Measurements from ENCODE around the gene DUSP23.

DNA sequence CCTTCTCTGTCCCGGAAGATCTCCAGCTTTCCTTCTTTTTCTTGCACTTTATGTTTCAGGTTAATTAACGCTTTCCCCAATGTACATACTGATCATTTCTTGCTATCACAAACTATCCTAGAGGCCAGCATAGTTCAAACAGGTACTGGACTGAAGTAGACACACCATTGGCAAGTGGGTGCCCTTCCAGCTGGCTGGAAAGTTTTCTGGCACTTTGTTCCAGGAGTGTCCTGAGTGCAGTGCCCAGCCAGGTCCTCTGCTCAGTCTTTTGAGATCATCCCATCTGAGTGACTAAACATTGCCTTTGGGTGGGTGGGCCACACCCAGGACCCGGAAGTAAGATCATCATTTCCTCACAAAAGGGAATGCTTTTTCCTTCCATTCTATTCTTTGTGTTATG is 15.0 kb upstream of the DUSP23 start:
- TF ChIP-seq, protein P1, sequence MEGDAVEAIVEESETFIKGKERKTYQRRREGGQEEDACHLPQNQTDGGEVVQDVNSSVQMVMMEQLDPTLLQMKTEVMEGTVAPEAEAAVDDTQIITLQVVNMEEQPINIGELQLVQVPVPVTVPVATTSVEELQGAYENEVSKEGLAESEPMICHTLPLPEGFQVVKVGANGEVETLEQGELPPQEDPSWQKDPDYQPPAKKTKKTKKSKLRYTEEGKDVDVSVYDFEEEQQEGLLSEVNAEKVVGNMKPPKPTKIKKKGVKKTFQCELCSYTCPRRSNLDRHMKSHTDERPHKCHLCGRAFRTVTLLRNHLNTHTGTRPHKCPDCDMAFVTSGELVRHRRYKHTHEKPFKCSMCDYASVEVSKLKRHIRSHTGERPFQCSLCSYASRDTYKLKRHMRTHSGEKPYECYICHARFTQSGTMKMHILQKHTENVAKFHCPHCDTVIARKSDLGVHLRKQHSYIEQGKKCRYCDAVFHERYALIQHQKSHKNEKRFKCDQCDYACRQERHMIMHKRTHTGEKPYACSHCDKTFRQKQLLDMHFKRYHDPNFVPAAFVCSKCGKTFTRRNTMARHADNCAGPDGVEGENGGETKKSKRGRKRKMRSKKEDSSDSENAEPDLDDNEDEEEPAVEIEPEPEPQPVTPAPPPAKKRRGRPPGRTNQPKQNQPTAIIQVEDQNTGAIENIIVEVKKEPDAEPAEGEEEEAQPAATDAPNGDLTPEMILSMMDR (IDR thresholded peaks at IDR 0.05; ENCODE audit: poor library complexity, severe bottlenecking): no peak
- TF ChIP-seq TAF1 (IDR thresholded peaks at IDR 0.05; ENCODE audit: low read depth): no peak
- no peak for TF ChIP-seq EZH2 (IDR thresholded peaks at IDR 0.05; ENCODE audit: borderline replicate concordance, insufficient read depth, low read length, poor library complexity, severe bottlenecking)
- no peak for TF ChIP-seq EP300 (conservative IDR thresholded peaks at IDR 0.05; ENCODE audit: poor library complexity, severe bottlenecking)
- TF ChIP-seq, protein P2, sequence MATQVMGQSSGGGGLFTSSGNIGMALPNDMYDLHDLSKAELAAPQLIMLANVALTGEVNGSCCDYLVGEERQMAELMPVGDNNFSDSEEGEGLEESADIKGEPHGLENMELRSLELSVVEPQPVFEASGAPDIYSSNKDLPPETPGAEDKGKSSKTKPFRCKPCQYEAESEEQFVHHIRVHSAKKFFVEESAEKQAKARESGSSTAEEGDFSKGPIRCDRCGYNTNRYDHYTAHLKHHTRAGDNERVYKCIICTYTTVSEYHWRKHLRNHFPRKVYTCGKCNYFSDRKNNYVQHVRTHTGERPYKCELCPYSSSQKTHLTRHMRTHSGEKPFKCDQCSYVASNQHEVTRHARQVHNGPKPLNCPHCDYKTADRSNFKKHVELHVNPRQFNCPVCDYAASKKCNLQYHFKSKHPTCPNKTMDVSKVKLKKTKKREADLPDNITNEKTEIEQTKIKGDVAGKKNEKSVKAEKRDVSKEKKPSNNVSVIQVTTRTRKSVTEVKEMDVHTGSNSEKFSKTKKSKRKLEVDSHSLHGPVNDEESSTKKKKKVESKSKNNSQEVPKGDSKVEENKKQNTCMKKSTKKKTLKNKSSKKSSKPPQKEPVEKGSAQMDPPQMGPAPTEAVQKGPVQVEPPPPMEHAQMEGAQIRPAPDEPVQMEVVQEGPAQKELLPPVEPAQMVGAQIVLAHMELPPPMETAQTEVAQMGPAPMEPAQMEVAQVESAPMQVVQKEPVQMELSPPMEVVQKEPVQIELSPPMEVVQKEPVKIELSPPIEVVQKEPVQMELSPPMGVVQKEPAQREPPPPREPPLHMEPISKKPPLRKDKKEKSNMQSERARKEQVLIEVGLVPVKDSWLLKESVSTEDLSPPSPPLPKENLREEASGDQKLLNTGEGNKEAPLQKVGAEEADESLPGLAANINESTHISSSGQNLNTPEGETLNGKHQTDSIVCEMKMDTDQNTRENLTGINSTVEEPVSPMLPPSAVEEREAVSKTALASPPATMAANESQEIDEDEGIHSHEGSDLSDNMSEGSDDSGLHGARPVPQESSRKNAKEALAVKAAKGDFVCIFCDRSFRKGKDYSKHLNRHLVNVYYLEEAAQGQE (IDR thresholded peaks at IDR 0.05; ENCODE audit: borderline replicate concordance): no peak
- no peak for TF ChIP-seq RAD21 (conservative IDR thresholded peaks at IDR 0.05)
- no peak for TF ChIP-seq POLR2AphosphoS5 (IDR thresholded peaks at IDR 0.05)
- no peak for TF ChIP-seq SMC3 (conservative IDR thresholded peaks at IDR 0.05; ENCODE audit: poor library complexity)

Measured in neural cell (in vitro differentiated cells).